Epithelial cell of esophagus (primary cell): ENCODE measurements around the gene F2RL3.

Experiments used
- DNase-seq: peaks from one replicate; pipeline ENCODE4 v3.0.0; 2010; ENCODE audit warnings: low read depth
- H3K4me3 ChIP-seq: 2 replicates; pipeline ENCODE4 v1.5.1; 2011; ENCODE audit warnings: mild to moderate bottlenecking, low read length, control low read depth
- CTCF ChIP-seq: IDR thresholded peaks from 2 replicates; pipeline ENCODE4 v1.5.1; 2011; ENCODE audit warnings: low read depth, mild to moderate bottlenecking, low read length, control low read depth, inconsistent platforms; ENCODE audit not compliant: insufficient read depth; ENCODE audit errors: missing control alignments

Gene F2RL3

GRCh38 chr19:16853066-16853465 is 35.7 kb upstream of the F2RL3 start:
- no peak overlapping the region for H3K4me3 ChIP-seq
- DNase-seq: no peak
- TF ChIP-seq CTCF: no peak

GRCh38 chr19:16856091-16856490 is 32.7 kb upstream of the F2RL3 start:
- H3K4me3 ChIP-seq: no peak overlapping the region
- no peak for TF ChIP-seq CTCF
- no peak for DNase-seq

- H3K4me3 ChIP-seq: no peak overlapping the region
- no peak for DNase-seq
These were observed 29.2 kb upstream of the F2RL3 start for GRCh38 chr19:16859626-16860025.

GRCh38 chr19:16860118-16860517 is 28.7 kb upstream of the F2RL3 start:
- DNase-seq: no peak
- no peak for TF ChIP-seq CTCF

More at GRCh38 chr19:16859626-16860025, 29.2 kb upstream of the F2RL3 start:
- TF ChIP-seq CTCF: no peak

GRCh38 chr19:16861011-16861410 is 27.8 kb upstream of the F2RL3 start:
- no peak for DNase-seq
- H3K4me3 ChIP-seq: no peak overlapping the region
- no peak for TF ChIP-seq CTCF

More at GRCh38 chr19:16860118-16860517, 28.7 kb upstream of the F2RL3 start:
- H3K4me3 ChIP-seq: no peak overlapping the region

- no peak for TF ChIP-seq CTCF
- no peak for DNase-seq
- H3K4me3 ChIP-seq: no peak overlapping the region
These were observed 27.0 kb upstream of the F2RL3 start for GRCh38 chr19:16861834-16862233.

GRCh38 chr19:16862826-16863415 is 25.9 kb upstream of the F2RL3 start:
- no peak for DNase-seq
- TF ChIP-seq CTCF: no peak
- no peak overlapping the region for H3K4me3 ChIP-seq
